ENCODE results near the gene NDST4.

Gene NDST4

DNA sequence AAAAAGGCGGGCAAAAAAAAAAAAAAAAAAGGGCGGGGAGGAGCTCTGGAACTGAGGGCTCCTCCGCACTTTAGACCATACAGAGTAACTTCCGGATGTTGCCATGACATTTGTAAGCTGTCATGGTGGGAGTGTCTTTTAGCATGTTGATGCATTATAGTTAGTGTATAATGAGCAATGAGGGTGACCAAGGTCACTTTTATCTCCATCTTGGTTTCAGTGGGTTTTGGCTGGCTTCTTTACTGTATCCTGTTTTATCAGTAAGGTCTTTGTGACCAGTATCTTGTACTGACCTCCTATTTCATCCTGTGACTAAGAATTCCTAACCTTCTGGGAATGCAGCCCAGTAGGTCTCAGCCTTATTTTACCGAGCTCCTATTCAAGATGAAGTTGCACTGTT lies 321.4 kb downstream of the NDST4 start:
- DNase-seq (ENCODE audit: low read depth, low spot score), result no peak

- no peak for DNase-seq (ENCODE audit: low read depth, low spot score)
Observed at GRCh38 chr4:114785570-114785969, 327.9 kb downstream of the NDST4 start.

GRCh38 chr4:114783215-114783595 lies 330.2 kb downstream of the NDST4 start:
- no peak for DNase-seq (ENCODE audit: low read depth, low spot score)

GRCh38 chr4:114782415-114783214 lies 330.8 kb downstream of the NDST4 start:
- DNase-seq (ENCODE audit: low read depth, low spot score), result no peak

- DNase-seq (ENCODE audit: low read depth, low spot score), result no peak
Observed at GRCh38 chr4:114780205-114780604, 333.2 kb downstream of the NDST4 start.

All from activated CD4-positive, CD25-positive, alpha-beta regulatory T cell treated with anti-CD3 and anti-CD28 coated beads, Interleukin-2, amount 50 U/mL, for 16 hours (primary cell).